Esophagus muscularis mucosa (tissue), 4 donors: ENCODE data around the gene ERG28. TPM values are rescaled to one million over a fixed set of nuclear protein-coding genes. Genes with fewer than 3 reads are reported as not detected.

ENCODE experiments used
- DNase-seq: peaks from one replicate; pipeline ENCODE4 v3.0.0-alpha.2; 2017; ENCODE audit errors: extremely low spot score
- H3K27ac ChIP-seq, 4 donors: fragments of 200-600 bp; sonication (generic); replicated peaks in 1 of 4; 1 replicate in 3 of 4; 2 replicates in 1 of 4; pipeline ENCODE4 v1.5.1; 2016 to 2019; ENCODE audit warnings: mild to moderate bottlenecking in 1 of 4
- H3K27me3 ChIP-seq, 4 donors: fragments of 200-600 bp; sonication (generic); one replicate each; pipeline versions ENCODE4 v1.5.1 to v1.6.0; 2016 to 2019
- H3K36me3 ChIP-seq, 4 donors: fragments of 200-600 bp; sonication (generic); one replicate each; pipeline ENCODE4 v1.5.1; 2016 to 2019
- H3K4me1 ChIP-seq, 4 donors: fragments of 200-600 bp; sonication (generic); one replicate each; pipeline ENCODE4 v1.5.1; 2016 to 2019
- H3K4me3 ChIP-seq, 4 donors: fragments of 200-600 bp; sonication (generic); 1 replicate in 2 of 4; 2 replicates in 2 of 4; pipeline ENCODE4 v1.5.1; 2016 to 2019; ENCODE audit warnings: mild to moderate bottlenecking in 4 of 4, moderate library complexity in 1 of 4
- H3K9me3 ChIP-seq, 4 donors: fragments of 200-600 bp; sonication (generic); 1 replicate in 3 of 4; 2 replicates in 1 of 4; pipeline ENCODE4 v1.5.1; 2016 to 2019
- EP300 ChIP-seq: sonication (generic); formaldehyde crosslinking; IDR thresholded peaks from one replicate; pipeline ENCODE4 v1.6.1; 2017; ENCODE audit warnings: antibody characterized with exemption
- POLR2A ChIP-seq: fragments of 450-650 bp; IDR thresholded peaks from one replicate; pipeline ENCODE4 v1.6.1; 2017; ENCODE audit warnings: antibody characterized with exemption, moderate library complexity, mild to moderate bottlenecking, low read depth
- POLR2AphosphoS5 ChIP-seq, 2 donors: sonication (generic); formaldehyde crosslinking; IDR thresholded peaks; one replicate each; pipeline ENCODE4 v1.6.1; 2017; ENCODE audit warnings: antibody characterized with exemption in 2 of 2
- WGBS: methylation state at CpG from one replicate; pipeline ENCODE4 v1.1.5; 2018; 5-methylcytosine and 5-hydroxymethylcytosine counted together
- intact Hi-C: fragments of 100-400 bp; cut with DNase I; formaldehyde crosslinking; loops from one replicate; pipeline ENCODE4 v1.15.1; 2023
- total RNA-seq, 4 donors: library from RNA; depleted of rRNA; stranded (reverse); fragments of >200 nt; gene quantifications; one replicate each; pipeline versions ENCODE4 v1.1.0 to v1.2.1, GENCODE V29; 2016
- TF ChIP-seq, protein P1 (sequence below), 3 experiments: fragments of 200-600 bp in 2 of 3; fragments of 450-650 bp in 1 of 3; sonication (generic) in 2 of 3; IDR thresholded peaks; one replicate each; pipeline ENCODE4 v1.5.1; 2017 to 2019; ENCODE audit warnings: antibody characterized with exemption in 3 of 3, mild to moderate bottlenecking in 2 of 3, moderate library complexity in 1 of 3

ERG28 gene
- total RNA-seq, 4 donors from 2014 or later, result 6.0 to 7.5 (median 6.9) TPM

DNA sequence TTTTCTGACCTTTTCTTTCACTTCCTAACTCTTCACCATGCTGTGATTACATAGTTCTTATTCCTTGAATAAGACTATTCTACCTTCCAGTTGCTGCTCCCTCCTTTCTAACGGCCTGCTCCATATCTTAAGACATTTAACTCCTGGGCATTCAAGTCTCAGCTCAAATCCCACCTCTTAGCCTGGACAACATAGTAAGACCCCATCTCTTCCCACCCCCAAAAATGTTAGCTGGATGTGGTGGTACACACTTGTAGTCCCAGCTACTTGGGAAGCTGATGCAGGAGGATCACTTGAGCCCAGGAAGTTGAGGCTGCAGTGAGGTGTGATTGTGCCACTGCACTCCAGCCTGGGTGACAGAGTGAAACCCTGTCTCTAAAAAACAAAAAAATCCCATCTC, 10.9 kb downstream of the ERG28 start:
- H3K4me3 ChIP-seq, result no peak overlapping the region
- peaks cover 19 to 24% (median 21%) of the 10 kb centered on the region in 4 donors for H3K4me1 ChIP-seq
- peaks cover 17 to 56% (median 36%) of the 10 kb centered on the region in 4 donors for H3K36me3 ChIP-seq
- no peak for DNase-seq
- intact Hi-C loops, result no loop called here
- no peaks in the 10 kb centered on the region for H3K9me3 ChIP-seq
- no peaks in the 10 kb centered on the region for H3K27me3 ChIP-seq
- TF ChIP-seq POLR2A (no peak), POLR2AphosphoS5 (IDR thresholded peaks at IDR 0.05) (no peak), EP300 (no peak)
- TF ChIP-seq, protein P1, sequence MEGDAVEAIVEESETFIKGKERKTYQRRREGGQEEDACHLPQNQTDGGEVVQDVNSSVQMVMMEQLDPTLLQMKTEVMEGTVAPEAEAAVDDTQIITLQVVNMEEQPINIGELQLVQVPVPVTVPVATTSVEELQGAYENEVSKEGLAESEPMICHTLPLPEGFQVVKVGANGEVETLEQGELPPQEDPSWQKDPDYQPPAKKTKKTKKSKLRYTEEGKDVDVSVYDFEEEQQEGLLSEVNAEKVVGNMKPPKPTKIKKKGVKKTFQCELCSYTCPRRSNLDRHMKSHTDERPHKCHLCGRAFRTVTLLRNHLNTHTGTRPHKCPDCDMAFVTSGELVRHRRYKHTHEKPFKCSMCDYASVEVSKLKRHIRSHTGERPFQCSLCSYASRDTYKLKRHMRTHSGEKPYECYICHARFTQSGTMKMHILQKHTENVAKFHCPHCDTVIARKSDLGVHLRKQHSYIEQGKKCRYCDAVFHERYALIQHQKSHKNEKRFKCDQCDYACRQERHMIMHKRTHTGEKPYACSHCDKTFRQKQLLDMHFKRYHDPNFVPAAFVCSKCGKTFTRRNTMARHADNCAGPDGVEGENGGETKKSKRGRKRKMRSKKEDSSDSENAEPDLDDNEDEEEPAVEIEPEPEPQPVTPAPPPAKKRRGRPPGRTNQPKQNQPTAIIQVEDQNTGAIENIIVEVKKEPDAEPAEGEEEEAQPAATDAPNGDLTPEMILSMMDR (IDR thresholded peaks at IDR 0.05), result no peak
- H3K27ac ChIP-seq, result no peak overlapping the region
- WGBS, result 100% methylated on average over 1 of the region's 1 CpG

- peaks cover 17 to 52% (median 33%) of the 10 kb centered on the region in 4 donors for H3K36me3 ChIP-seq
- H3K4me3 ChIP-seq, result no peak overlapping the region
- peaks cover 19 to 24% (median 21%) of the 10 kb centered on the region in 4 donors for H3K4me1 ChIP-seq
- peak overlapping the region in 1 of 4 donors; percentile 43 for H3K27ac ChIP-seq
- no peaks in the 10 kb centered on the region for H3K27me3 ChIP-seq
- no peak for DNase-seq
- TF ChIP-seq POLR2A, result no peak
- TF ChIP-seq POLR2AphosphoS5 (IDR thresholded peaks at IDR 0.05), result no peak
- TF ChIP-seq EP300, result no peak
- TF ChIP-seq, protein P1 (IDR thresholded peaks at IDR 0.05), result no peak
- no peaks in the 10 kb centered on the region for H3K9me3 ChIP-seq
- 92% methylated on average over 1 of the region's 1 CpG for WGBS
- intact Hi-C loops, result no loop called here
These were observed 11.3 kb downstream of the ERG28 start for GRCh38 chr14:75649337-75649736.

GRCh38 chr14:75648066-75648838, 12.4 kb downstream of the ERG28 start:
- DNase-seq, result no peak
- H3K27me3 ChIP-seq, result no peaks in the 10 kb centered on the region
- 36% methylated on average over 9 of the region's 9 CpGs for WGBS
- peaks cover 13 to 19% (median 17%) of the 10 kb centered on the region in 4 donors for H3K4me1 ChIP-seq
- TF ChIP-seq, protein P1 (IDR thresholded peaks at IDR 0.05), result no peak
- no peak for TF ChIP-seq EP300
- no peak for TF ChIP-seq POLR2A
- peak; percentile 24 to 51 for TF ChIP-seq POLR2AphosphoS5 (IDR thresholded peaks at IDR 0.05)
- H3K27ac ChIP-seq, result peak overlapping the region; percentile 13 to 43 (median 38)
- peaks cover 17 to 51% (median 32%) of the 10 kb centered on the region in 4 donors for H3K36me3 ChIP-seq
- intact Hi-C loops, result no loop called here
- no peak overlapping the region for H3K4me3 ChIP-seq
- no peaks in the 10 kb centered on the region for H3K9me3 ChIP-seq

- H3K4me3 ChIP-seq, result no peak overlapping the region
- WGBS, result 75% methylated on average over 3 of the region's 3 CpGs
- H3K27me3 ChIP-seq, result no peaks in the 10 kb centered on the region
- peaks cover 17 to 45% (median 29%) of the 10 kb centered on the region in 4 donors for H3K36me3 ChIP-seq
- H3K4me1 ChIP-seq, result peaks cover 13 to 19% (median 17%) of the 10 kb centered on the region in 4 donors
- no peak for TF ChIP-seq EP300
- TF ChIP-seq, protein P1 (IDR thresholded peaks at IDR 0.05), result no peak
- no peak for TF ChIP-seq POLR2AphosphoS5 (IDR thresholded peaks at IDR 0.05)
- no peak for TF ChIP-seq POLR2A
- H3K9me3 ChIP-seq, result no peaks in the 10 kb centered on the region
- peak overlapping the region in 2 of 4 donors; percentile 7 to 13 for H3K27ac ChIP-seq
- DNase-seq, result no peak
- intact Hi-C loops, result no loop called here
These were observed 13.0 kb downstream of the ERG28 start for GRCh38 chr14:75647640-75648039.
